Hindlimb muscle (tissue), 1 donor: ENCODE measurements around the gene KIF3C. TPM values are rescaled to one million over a fixed set of nuclear protein-coding genes. Genes with fewer than 3 reads are reported as not detected.
A peak's percentile ranks its signal among the peaks of the same experiment; 100 is the strongest.
"Not testable (repeated sequence)": the region's sequence is repeated elsewhere in the genome, so short reads cannot be mapped to it uniquely, and the experiment has no call there.

ENCODE experiments used
- DNase-seq: peaks from one replicate; pipeline ENCODE4 v3.0.0-alpha.2; 2013
- polyA plus RNA-seq: library from polyadenylated mRNA; unstranded; fragments of 120-200 nt; gene quantifications from one replicate; pipeline ENCODE4 v1.2.1, GENCODE V29; 2013; ENCODE audit not compliant: insufficient read length

The KIF3C gene
- polyA plus RNA-seq, 1 donor, result 9.5 TPM

DNA sequence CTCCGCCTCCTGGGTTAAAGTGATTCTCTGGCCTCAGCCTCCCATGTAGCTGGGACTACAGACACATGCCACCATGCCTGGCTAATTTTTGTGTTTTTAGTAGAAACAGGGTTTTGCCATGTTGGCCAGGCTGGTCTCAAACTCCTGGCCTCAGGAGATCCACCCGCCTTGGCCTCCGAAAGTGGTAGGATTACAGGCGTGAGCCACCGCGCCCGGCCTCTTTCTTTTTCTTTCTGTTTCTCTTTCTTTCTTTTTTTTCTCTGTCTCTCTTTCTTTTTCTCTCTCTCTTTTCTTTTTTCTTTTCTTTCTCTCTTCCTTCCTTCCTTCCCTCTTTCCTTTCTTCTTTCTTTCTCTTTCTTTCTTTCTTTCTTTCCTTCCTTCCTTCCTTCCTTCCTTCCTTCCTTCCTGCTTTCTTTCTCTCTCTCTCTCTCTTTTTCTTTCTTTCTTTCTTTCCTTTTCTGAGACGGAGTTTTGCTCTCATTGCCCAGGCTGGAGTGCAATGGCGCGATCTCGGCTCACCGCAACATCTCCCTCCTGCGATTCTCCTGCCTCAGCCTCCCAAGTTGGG, 16.6 kb upstream of the KIF3C start:
- not testable (repeated sequence) for DNase-seq

DNA sequence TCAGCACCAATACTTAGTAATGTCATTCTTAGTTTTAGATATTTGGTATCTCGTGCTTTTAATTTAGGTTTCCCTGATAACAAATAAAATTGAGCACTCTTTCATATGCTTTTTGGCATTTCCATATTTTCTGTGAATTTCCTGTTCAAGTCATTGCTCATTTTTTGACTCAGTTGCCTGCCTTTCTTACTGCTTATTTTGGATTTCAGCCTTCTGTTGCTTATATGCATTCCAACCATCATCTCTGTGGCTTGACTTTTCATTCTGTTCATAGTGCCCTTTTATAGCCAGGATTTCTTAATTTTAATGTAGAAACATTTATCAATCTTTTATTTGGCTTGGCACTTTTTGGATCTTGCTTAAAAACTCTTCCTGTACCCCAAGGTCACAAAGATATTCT, 14.5 kb upstream of the KIF3C start:
- DNase-seq, result no peak

DNA sequence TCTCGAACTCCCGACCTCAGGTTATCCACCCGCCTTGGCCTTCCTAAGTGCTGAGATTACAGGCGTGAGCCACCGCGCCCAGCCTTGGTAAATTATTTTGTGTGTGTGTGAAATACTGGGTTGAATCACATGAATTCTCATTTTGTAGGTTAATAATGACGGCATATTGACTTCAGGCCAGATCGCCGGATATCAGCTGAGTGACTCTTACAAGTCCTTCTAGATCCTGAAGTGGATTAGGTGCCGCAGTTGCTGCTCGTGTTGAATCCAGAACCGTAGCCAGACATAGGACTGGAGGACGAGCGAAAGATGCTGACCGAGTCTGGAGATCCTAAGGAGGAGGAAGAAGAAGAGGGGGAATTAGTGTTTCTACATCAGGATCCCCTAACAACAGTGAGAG, 12.2 kb upstream of the KIF3C start:
- no peak for DNase-seq

DNA sequence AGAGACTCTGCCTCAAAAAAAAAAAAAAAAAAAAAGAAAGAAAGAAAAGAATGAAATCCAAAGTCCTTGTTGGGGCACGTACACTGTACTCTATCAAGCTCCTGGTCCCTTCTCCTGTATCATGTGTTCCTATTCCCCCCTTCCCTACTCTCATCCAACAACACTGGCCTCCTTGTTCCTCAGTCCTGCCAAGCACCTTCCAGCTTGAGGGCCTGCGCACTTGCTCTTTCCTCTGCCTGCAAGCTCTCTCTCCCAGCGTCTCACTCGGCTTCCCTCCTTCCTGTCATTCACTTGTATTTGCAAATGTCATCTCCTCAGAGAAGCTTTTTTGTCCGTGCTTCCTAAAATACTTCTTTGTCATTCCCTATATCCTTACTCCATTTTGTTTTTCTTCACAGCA, 10.8 kb upstream of the KIF3C start:
- DNase-seq, result no peak

DNA sequence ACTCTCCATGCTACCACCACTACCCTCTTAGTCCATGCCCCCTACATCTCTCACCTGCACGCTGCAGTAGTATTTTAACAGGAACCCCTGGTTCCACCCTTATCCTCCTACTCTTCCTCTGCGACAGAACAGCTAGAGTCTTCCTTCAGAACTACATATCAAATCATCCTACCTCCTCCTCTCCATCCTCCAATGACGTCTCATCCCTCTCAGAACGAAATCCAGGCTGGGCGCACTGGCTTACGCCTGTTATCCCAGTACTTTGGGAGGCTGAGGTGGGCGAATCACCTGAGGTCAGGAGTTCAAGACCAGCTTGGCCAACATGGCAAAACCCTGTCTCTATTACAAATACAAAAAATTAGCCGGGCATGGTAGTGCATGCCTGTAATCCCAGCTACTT, 10.3 kb upstream of the KIF3C start:
- no peak for DNase-seq

DNA sequence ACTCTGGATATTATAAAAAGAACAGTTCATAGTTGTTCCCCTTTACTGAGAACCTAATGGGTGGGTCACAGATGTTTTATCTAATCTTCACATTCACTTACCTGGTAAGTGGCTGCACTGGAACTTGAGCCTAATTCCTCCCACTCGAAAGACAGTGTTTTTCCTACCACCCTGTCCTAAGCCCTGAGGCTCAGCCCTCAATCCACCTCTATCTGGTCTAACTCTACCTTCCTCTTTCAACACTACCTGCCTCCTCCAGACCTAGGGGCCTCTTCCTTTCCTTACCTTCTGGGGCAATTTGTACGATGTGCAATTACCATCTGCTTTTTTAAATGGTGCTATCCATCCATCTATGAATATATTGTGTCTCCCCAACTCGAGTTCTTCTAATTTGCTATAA, 9.7 kb upstream of the KIF3C start:
- no peak for DNase-seq

DNA sequence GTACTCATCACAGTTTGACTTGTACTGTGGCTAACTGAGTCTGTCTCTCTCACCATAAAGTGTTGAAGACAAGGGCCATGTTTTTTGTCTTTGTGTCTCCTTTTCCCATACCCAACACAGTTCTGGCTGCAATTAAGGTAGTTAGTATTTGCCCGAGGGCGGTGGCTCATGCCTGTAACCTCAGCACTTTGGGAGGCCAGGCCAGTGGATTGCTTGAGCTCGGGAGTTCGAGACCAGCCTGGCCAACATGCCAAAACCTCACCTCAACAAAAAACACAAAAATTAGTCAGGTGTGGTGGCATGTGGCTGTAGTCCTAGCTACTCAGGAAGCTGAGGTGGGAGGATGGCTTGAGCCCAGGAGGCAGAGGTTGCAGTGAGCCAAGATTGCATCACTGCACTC, 6.9 kb upstream of the KIF3C start:
- no peak for DNase-seq

DNA sequence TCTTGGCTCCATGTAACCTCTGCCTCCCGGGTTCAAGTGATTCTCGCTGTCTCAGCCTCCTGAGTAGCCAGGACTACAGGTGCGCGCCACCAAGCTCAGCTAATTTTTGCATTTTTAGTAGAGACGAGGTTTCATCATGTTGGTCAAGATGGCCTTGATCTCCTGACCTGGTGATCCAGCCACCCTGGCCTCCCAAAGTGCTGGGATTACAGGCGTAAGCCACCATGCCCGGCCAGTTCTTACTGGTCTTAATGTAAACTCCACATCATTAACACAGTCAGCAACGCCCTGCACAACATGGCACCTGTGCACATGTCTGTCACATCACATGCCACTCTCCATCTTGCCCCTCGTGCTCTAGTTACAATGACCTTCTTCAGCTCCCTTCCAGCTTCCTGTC, 5.8 kb upstream of the KIF3C start:
- DNase-seq, result no peak

DNA sequence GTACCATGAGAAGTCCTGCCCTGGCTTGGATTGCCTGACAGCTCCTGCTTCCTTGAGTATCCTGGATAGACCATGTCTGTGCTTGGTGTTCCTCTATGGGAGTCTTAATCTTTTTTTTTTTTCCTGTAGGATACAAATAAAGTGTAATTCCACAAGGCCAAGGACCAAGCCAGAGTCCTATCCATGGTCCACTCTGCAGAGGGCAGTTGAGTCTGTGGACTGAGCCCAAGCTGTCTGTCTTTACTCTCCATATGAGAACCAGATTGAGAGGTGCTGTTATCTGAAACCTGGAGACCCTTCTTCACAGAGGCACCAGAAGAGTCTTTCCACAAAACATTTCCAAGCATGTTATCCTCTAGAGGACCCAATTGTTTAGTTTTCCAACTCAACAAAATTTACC, 1.4 kb upstream of the KIF3C start:
- no peak for DNase-seq

DNA sequence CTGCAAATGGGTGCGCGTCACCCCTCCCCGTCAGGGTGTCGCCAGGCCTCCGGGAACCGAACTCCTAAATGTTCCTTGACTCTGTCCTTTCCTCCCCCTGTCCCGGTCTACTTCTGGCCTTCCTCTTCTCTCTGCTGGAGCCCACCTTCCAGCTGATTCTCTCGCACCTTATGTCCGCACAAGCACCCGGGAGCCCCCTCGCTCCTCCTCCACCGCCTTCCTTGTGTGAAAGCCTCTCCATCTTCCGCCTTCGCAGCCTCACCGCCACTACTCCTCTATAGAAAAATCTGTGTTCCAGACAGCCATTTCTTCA, 627 bp upstream of the KIF3C start:
- no peak for DNase-seq

DNA sequence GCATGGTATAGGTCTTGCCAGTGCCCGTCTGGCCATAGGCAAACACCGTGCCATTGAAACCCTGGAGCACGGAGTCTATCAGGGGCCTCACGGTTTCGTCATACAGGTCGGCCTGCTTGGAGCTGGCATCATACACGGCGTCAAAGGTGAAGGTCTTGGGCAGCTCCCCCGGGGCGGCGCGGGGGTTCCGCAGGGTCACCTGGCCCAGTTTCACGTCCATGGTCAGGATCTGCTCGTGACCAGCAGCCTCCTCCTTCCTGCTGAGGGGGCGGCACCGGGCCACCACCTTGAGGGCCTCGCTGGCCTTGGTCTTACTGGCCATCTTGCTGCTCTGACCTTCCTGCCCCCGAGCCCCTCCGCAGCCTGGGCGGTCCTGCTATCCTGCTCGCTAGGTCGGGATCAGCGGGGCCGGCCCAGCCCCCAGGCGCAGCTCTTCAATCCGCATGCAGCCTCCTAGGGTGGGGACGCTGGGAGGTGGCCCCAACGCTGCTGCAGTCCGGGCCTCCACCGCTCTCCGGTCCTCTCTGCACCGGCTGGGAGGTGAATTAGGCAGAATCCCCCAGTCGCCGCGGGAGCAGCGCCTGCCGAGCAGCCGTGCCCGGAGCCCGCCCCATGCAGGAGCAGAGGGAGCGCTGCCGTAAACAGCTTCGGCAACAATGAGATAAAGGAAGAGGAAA, 563 bp downstream of the KIF3C start:
- peak; percentile 23 for DNase-seq

DNA sequence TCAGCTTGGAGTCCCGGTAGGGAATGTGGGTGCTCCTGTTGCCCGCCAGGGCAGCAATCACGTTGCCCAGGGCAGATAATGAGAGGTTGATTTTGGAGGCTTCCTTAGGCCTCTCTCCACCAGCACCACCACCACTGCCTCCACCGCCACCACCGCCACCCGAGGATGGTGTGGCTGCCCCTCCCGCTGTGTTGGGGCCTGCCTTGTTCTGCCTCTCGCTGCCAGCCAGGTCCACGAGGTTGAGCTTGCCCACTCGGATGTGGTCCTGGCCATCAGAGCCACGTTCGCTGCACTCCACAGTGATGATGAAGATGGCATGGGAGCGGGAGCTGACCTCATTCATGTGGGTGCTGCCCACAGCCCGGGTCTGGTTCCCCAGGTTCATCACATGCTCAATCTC, 1.3 kb downstream of the KIF3C start:
- no peak for DNase-seq

DNA sequence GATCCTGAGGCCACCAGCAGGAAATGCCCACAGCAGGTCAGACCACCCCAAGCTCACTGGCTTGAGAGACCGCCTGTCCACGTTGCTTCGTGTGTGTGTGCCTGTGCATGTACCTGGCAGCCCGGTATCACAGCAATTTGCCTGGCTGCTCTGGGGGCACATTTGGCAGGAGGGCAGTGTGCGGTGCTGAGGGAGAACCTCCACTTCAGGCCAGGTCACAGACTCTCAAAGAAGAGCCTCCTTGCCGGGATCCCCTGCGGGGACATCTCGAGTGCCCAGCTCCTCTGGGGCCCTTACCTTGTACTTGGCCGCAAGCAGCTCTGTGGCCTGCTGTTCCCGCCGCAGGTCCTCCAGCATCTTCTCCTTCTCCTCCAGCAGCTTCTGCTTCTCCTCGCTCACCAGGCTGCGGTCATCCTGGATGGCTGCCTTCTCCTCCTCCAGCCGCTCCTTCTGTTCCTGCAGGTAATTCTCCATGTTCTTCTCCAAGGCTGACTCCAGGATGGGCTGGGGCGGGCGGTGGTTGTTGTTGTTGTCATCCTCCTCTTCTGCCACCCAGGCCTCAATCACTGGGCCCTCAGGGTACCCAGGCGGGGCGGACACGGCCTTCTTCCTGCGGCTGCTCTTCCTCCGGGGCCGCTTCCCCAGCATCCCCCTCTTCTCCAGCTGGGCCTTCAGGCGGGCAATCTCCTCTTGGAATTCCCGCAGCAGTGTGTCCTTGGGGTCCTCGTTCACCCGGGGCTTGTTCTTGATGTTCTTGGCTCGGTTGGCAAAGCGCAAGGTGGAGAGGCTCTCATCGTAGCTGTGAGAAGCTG, 2.0 kb downstream of the KIF3C start:
- no peak for DNase-seq

DNA sequence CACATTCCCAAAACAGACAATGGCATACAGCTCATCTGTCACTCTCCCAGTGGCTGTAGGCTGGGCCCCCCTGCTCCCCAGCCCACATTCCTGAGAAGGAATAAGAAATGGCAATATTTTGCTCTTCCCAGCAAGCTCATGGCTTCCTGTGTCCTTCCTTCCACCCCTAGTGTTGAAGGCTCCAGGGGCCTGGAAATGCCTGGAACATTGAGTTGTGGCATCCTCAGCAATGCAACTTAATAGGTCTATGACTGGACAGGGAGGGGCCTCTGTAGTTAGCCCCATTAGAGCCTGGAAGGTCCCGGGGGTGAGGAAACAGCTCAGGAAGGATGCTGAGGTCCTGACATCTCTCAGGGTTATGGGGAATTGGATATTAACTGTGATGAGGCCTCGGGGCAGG, 3.3 kb downstream of the KIF3C start:
- no peak for DNase-seq

DNA sequence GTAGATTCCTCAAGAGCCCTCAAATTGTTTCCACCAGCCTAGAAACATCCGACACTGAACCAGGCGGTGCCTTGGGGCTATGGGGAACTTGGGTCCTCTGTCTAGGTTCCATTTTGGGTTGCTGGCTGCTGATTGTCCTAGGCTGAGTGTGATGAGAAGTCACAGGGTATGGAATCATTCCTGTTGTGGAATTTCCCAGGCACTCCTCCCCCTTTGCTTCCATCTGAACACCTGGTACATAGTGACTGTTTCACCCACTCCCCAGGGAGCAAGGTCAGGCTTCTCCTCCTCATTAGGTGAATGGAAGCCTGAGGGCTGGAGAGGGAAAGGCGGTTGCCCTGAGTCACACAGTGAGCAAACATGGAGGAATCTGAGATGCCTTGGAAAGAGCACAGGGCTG, 4.5 kb downstream of the KIF3C start:
- DNase-seq, result no peak

DNA sequence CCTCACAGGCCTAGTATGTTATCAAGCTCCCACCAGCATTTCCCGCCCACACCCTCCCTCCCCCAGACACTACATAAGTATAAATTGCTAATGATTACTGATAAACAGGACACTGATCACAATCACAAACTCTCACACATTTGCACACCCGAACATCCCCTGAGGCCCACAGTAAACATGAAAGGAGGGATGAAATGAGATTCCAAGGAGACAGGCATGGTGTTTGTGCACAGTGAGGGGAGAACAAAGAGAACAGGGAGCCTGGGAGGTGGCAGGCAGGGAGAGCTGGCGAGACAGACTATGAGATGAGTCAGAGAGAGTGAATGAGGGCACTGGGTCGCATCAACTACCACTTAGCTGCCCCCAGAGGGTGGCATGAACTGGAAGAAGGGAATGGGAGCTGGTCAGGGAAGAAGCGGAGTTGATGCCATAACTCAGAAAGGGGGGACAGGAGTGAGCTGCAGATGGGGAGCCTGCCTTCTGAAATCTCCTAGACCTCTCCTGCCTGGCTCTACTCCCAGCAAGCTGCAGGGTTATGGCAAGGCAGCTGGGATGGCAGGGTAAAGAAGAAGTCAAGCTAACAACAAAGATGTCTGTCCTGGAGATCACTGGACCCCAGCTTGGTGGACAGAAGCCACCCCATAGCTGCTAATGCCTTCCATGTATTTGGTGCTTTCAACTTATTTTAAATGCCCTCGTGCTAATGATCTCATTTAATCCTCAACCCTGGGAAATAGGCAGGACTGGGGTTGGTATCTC, 5.1 kb downstream of the KIF3C start:
- DNase-seq, result no peak

DNA sequence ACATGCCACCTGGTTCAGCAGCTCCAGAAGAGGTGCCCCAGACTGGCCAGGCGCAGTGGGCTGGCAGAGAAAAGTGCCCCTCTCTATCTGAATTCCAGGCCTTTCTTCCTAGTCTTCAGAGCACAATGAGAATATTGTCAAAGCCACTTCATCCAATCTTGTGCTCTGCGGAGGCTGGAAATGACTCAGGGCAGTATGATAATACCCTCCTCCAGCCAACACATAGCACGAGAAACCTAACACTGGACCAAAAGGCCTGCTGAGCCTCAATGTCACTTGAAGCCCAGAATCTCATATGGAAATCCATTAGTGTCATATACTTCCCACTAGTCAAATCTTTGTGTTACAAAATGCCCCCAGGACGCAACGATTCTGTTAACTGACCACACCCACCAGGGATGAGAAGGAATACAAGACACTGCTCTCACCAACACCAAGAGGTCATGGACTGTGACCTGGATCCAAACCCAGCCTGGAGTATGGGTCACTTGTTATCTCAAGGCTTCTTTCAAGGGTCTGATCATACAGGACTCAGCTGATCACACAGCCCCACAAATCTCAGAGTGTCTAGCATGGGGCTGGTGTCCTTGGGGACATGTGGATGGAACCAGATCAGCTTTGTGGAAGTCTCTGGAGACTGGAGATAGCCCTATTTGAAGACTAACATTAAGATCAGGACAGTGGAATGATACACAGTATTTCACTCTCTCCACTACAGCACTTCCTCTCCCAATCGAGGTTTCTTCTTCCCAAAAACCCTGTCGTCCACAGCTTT, 10.1 kb downstream of the KIF3C start:
- DNase-seq, result no peak

DNA sequence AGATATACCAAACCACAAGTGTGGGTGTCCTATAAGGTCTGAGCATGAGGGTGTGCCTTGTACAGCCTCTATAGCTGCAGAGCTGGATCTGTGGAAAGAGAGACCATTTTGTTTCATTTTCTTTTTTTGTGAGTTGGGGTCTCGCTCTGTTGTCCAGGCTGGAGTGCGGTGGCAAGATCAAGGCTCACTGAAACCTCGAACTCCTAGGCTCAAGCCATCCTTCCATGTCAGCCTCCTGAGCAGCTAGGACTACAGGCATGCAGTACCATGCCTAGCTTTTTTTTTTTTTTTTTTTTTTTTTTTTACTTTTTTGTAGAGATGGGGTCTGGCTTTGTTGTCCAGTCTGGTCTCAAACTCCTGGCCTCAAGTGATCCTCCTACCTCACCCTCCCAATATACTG, 10.7 kb downstream of the KIF3C start:
- DNase-seq, result no peak

DNA sequence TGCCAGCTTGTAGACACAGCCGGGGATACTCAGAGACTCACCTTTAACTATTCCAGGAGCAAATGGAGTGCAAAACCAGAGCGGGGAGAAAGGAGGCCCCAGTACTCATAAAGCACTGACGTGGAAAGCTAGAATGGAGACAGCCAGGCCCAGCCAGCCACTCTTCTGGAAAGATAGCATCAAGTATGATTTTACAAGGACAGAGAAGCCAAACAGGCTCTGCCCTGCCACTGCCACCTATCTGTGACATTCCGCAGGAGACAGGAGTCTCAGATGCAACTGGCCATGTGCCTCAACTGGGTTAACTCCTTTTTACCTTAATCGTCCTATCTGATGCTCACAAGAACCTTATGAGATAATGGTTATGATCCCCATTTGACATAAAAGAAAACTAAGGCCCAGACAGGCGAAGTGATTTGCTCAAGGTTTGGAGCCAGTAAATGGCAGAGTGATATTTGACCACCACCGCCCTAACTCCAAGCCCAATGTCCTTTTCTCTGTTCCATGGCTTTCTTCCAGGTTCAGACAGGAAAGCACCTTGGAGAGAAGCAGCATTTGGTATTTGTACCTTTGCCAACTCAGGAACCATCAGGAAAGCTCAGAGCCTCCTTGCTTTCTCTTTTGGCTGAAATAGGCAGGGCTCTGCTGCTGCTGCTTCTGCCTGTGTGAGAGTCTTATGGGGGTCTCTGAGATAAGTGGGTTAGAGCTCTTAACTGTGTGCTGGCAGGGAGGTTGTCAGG, 15.6 kb downstream of the KIF3C start:
- DNase-seq, result no peak

DNA sequence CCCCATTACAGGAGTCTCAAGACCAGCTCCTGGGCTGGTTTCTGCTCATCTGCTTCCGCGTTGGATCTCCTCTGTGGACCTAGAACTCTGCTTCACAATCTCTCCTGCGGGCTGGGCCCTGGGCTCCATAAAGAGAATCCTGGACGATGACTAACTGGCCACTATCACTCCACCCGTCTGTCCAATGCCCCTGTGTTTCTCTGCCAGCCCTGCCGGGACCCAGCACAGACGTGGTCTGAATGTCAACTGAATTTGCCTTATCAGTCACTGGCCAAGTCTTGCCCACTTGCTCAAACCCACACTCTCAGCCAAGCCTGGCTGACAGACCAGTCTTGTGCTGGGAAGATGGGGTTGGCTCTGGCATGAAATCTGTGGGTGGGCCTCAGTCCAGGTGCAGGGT, 17.4 kb downstream of the KIF3C start:
- no peak for DNase-seq

DNA sequence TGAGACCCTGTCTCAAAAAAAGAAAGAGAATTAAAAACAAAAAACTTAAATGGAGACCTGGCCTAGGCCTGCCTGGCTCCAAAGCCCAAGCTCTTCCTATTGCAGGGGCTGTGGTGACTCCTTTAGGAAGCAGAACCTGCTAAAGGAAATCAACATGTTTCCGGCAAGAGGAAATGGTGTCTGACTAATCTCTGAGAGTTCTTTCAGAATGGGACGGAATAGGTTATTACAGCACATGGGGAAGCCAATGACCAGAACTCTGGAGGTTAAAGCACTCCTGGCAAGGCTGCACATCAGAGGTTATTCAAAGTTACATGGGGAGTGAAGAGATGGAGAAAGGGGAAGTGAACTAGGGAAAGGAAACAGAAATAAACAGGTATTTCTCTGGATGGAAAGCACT, 21.4 kb downstream of the KIF3C start:
- DNase-seq, result no peak

DNA sequence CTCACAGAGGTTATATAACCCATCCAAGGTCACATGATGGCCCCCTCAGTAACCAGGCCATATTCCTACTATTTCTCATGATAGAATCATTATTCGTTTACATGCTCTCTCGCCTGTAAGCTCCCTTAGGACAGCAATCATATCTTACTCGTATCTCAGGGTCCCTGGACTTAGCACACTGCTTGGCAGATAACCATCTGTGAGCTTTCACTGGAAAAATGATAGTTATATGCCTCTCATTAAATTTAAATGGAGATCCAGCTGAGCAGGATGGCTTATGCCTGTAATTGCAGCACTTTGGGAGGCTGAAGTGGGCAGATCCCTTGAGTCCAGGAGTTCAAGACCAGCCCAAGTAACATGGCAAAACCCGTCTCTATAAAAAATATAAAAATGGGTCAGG, 21.9 kb downstream of the KIF3C start:
- DNase-seq, result no peak
